Upper lobe of right lung (tissue), 1 donor: Measurements from ENCODE around the gene TMEM79. TPM values are rescaled to one million over a fixed set of nuclear protein-coding genes. Genes with fewer than 3 reads are reported as not detected.

Source experiments
- ATAC-seq: fragments of 200-7000 bp; cut with Tn5 transposase; one replicate; pipeline ENCODE4 v1.9.1; 2020; ENCODE audit warnings: mild to moderate bottlenecking, moderate library complexity
- DNase-seq: peaks from one replicate; pipeline ENCODE4 v3.0.0-alpha.2; 2020
- H3K27ac ChIP-seq: fragments of 200-600 bp; one replicate; pipeline ENCODE4 v1.8.0; 2022
- H3K27me3 ChIP-seq: fragments of 200-600 bp; one replicate; pipeline ENCODE4 v1.8.0; 2022; ENCODE audit warnings: mild to moderate bottlenecking
- H3K36me3 ChIP-seq: fragments of 200-600 bp; one replicate; pipeline ENCODE4 v1.8.0; 2022
- H3K4me1 ChIP-seq: fragments of 200-600 bp; one replicate; pipeline ENCODE4 v1.8.0; 2022
- H3K4me3 ChIP-seq: fragments of 200-600 bp; one replicate; pipeline ENCODE4 v1.8.0; 2022; ENCODE audit warnings: mild to moderate bottlenecking
- H3K9me3 ChIP-seq: fragments of 200-600 bp; one replicate; pipeline ENCODE4 v1.8.0; 2022
- intact Hi-C: fragments of 100-400 bp; cut with DNase I; formaldehyde crosslinking; loops from one replicate; pipeline ENCODE4 v1.11.0; 2022
- total RNA-seq: library from RNA; stranded (reverse); fragmentation: NEBNext Ultra II Directional; extraction: Animal tissue kit (Norgen Biotek cat#: 25700); gene quantifications from one replicate; pipeline ENCODE4 v1.2.1, GENCODE V29; 2021
- TF ChIP-seq, protein P1 (sequence below): fragments of 200-600 bp; IDR thresholded peaks from one replicate; pipeline ENCODE4 v1.8.0; 2022; ENCODE audit warnings: antibody characterized with exemption
- donor health status: DM: no; HTN: yes; CAD: no; lungs with severe emphysema.

Gene TMEM79
- total RNA-seq, 1 donor from 2014 or later: 3.3 TPM

DNA sequence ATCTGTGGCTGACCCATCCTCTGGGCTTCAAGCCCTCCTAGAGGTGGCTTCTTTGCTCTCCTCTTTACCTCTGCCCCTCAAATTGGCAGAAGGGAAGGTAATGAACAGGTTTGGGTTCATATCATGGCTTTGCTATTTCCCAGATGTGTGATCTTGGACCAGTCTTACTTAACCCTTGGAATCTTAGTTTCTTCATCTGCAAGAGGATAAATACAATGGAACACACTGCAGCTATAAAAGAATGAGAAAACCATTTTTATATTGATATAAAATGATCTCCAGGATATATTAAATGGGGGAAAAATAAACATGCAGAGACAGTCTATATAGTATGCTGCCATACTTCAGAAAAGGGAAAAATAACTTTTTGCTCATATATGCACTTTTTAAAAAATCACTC lies 5.7 kb downstream of the TMEM79 start:
- Histone ChIP-seq H3K27ac (no peak overlapping the region), H3K4me1 (peaks cover 10% of the 10 kb centered on the region), H3K36me3 (no peaks in the 10 kb centered on the region), H3K4me3 (no peak overlapping the region), H3K27me3 (no peaks in the 10 kb centered on the region), H3K9me3 (no peaks in the 10 kb centered on the region)
- TF ChIP-seq, protein P1, sequence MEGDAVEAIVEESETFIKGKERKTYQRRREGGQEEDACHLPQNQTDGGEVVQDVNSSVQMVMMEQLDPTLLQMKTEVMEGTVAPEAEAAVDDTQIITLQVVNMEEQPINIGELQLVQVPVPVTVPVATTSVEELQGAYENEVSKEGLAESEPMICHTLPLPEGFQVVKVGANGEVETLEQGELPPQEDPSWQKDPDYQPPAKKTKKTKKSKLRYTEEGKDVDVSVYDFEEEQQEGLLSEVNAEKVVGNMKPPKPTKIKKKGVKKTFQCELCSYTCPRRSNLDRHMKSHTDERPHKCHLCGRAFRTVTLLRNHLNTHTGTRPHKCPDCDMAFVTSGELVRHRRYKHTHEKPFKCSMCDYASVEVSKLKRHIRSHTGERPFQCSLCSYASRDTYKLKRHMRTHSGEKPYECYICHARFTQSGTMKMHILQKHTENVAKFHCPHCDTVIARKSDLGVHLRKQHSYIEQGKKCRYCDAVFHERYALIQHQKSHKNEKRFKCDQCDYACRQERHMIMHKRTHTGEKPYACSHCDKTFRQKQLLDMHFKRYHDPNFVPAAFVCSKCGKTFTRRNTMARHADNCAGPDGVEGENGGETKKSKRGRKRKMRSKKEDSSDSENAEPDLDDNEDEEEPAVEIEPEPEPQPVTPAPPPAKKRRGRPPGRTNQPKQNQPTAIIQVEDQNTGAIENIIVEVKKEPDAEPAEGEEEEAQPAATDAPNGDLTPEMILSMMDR: no peak
- ATAC-seq (no peak), DNase-seq (no peak)
- intact Hi-C loops: no loop called here

DNA sequence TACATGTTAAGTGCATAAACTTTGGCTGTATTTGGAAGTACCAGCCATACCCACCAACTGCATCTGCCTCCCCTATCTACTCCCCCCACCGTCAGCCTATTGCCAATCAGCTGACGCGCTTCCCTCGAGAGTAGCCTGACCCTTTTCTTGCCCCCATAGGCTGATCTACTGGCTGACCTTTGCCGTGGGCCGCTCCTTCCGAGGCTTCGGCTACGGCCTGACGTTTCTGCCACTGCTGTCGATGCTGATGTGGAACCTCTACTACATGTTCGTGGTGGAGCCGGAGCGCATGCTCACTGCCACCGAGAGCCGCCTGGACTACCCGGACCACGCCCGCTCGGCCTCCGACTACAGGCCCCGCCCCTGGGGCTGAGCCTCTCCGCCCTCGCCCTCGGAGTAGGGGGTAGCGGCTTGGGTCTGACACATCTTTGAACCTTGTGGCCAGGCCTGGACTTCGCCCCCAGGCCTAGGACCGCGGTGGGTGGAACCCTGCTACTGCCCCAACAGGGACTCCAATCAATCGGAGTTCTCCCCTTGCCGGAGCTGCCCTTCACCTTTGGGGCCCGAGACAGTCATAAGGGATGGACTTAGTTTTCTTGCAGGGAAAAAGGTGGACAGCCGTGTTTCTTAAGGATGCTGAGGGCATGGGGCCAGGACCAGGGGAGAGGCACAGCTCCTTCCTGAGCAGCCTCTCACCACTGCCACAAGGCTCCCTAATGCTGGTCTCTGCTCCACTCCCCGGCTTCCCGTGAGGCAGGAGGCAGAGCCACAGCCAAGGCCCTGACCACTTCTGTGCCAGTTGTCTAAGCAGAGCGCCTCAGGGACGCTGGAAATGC lies 7.3 kb downstream of the TMEM79 start:
- Histone ChIP-seq H3K4me1 (peaks cover 17% of the 10 kb centered on the region), H3K36me3 (no peaks in the 10 kb centered on the region), H3K27ac (peak overlapping the region; percentile 28), H3K9me3 (no peaks in the 10 kb centered on the region), H3K4me3 (peak overlapping the region; percentile 46), H3K27me3 (no peaks in the 10 kb centered on the region)
- intact Hi-C loops: no loop called here
- TF ChIP-seq, protein P1: no peak
- ATAC-seq (peak; percentile 94), DNase-seq (peak; percentile 93)

DNA sequence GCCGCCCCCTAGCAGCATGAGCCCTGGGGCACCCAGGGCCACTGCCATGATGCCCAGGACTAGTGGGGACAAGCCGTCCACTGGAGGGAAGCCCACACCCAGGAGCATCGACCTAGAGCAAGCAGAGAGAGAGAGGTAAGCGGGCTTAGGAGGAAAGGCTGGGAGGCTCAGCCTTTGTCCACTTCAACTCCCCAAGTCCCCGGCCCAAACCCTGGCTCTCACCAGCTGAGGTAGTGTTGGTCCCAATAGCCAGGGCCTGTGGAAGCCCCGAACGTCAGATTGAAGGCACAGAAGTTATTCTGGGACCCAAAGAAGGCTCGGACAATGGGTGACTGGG lies 8.9 kb downstream of the TMEM79 start:
- DNase-seq (no peak), ATAC-seq (no peak)
- H3K27ac ChIP-seq: no peak overlapping the region
- no peak overlapping the region for H3K4me3 ChIP-seq
- H3K27me3 ChIP-seq: no peaks in the 10 kb centered on the region
- no peaks in the 10 kb centered on the region for H3K9me3 ChIP-seq
- H3K36me3 ChIP-seq: no peaks in the 10 kb centered on the region
- TF ChIP-seq, protein P1: no peak
- intact Hi-C loops: no loop called here
- H3K4me1 ChIP-seq: peaks cover 17% of the 10 kb centered on the region

DNA sequence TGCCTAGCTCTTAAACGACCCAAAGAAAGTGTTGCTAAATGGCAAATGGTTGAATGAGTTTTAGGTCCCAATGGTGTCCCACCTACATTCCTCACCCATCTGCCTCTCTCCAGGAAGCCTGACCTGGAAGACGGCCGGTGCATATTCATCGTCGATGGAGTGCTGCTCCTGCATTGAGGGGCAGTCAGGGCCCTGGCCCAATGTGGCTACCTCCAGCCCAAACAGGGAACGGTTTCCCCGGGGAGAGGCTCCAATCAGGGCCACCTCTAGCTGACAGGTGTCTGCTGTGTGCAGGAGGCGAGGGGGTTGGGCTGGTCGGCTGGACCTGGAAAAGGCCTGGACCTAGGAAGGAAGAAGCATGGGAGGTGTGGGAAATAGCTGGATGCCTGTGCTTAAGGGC lies 9.8 kb downstream of the TMEM79 start:
- intact Hi-C loops: no loop called here
- ATAC-seq: no peak
- H3K4me3 ChIP-seq: no peak overlapping the region
- no peak for DNase-seq
- peaks cover 17% of the 10 kb centered on the region for H3K4me1 ChIP-seq
- H3K9me3 ChIP-seq: no peaks in the 10 kb centered on the region
- H3K27ac ChIP-seq: no peak overlapping the region
- TF ChIP-seq, protein P1: no peak
- H3K36me3 ChIP-seq: no peaks in the 10 kb centered on the region
- no peaks in the 10 kb centered on the region for H3K27me3 ChIP-seq

DNA sequence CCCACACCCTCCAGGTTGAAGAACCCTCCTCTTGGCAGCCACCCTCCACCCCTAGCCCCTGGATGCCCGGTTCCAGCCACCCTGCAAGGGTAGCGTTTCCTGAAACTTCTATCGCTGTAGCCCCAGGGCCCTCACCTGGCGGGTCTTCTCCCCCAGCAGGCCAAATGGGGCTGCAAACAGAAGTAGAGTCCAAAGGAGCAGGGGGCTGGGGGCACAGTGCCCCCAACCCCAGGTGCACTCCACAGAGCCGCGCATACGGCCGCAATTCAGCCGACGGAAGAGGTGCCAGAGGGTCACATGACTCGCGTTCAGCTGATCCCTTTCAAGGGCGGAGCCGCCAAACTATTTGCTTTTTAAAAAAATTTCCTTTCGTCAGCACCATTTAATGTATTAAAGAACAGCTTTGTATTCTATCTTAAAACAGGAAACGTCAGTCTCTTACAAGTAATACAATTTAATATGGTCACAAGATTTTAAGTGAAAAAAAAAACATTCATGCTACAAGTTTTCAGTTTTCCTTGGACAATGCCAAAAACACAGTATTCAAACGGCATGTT lies 11.3 kb downstream of the TMEM79 start, which contains the start of gene GLMP:
Gene GLMP (minus strand): TSS at position 289 of the 557 bp plus-strand sequence. CDS start 34 bp downstream, at position 255.
- Histone ChIP-seq H3K4me3 (peak within 1 kb of the TSS; percentile 84), H3K4me1 (peaks cover 17% of the 10 kb centered on the region), H3K36me3 (no peaks in the 10 kb centered on the region), H3K27ac (peak within 1 kb of the TSS; percentile 79), H3K27me3 (no peaks in the 10 kb centered on the region), H3K9me3 (no peaks in the 10 kb centered on the region)
- DNase-seq (peak; percentile 82), ATAC-seq (peak; percentile 69)
- intact Hi-C loops: no loop called here
- TF ChIP-seq, protein P1: no peak
